ENCODE measurements around the gene NCOA1. TPM values are rescaled to one million over a fixed set of nuclear protein-coding genes. Genes with fewer than 3 reads are reported as not detected.

NCOA1 gene
- total and polyA plus RNA-seq, 2 experiments from 2014 or later, result 32.5 to 51.7 TPM

GRCh38 chr2:24657818-24658217 is 166.8 kb downstream of the NCOA1 start:
- H3K36me3 ChIP-seq (replicated peaks; ENCODE audit: insufficient read depth, low read depth), result no peaks in the 10 kb centered on the region
- H4K20me1 ChIP-seq (ENCODE audit: insufficient read depth, poor library complexity, severe bottlenecking), result peaks cover 4% of the 10 kb centered on the region
- no peak overlapping the region for H2AFZ ChIP-seq
- H3K79me2 ChIP-seq, result peaks cover 9% of the 10 kb centered on the region
- no peak overlapping the region for H3K4me3 ChIP-seq
- no peak overlapping the region for H3K27ac ChIP-seq
- no peak for TF ChIP-seq CTCF (IDR thresholded peaks at IDR 0.05; ENCODE audit: poor library complexity)
- TF ChIP-seq EZH2phosphoT487 (IDR thresholded peaks at IDR 0.05; ENCODE audit: low read depth, severe bottlenecking, unreplicated experiment), result no peak
- no peak for TF ChIP-seq EZH2 (IDR thresholded peaks at IDR 0.05; ENCODE audit: borderline replicate concordance)
- no peaks in the 10 kb centered on the region for H3K4me1 ChIP-seq (ENCODE audit: insufficient read depth)
- no peaks in the 10 kb centered on the region for H3K9me2 ChIP-seq (replicated peaks; ENCODE audit: insufficient read depth)
- peak overlapping the region; percentile 5 for H3K4me2 ChIP-seq
- H3K9me3 ChIP-seq (ENCODE audit: low read depth), result no peaks in the 10 kb centered on the region
- no peaks in the 10 kb centered on the region for H3K27me3 ChIP-seq
- DNase-seq (ENCODE audit: low spot score), result no peak
- WGBS (ENCODE audit: low lambda C conversion rate, missing lambda C conversion rate), result 80% methylated on average over 2 of the region's 2 CpGs

GRCh38 chr2:24658531-24659202 is 167.6 kb downstream of the NCOA1 start:
- Histone ChIP-seq H3K27ac (no peak overlapping the region), H3K4me3 (no peak overlapping the region), H3K9me3 (ENCODE audit: low read depth) (no peaks in the 10 kb centered on the region), H3K9me2 (replicated peaks; ENCODE audit: insufficient read depth) (no peaks in the 10 kb centered on the region), H2AFZ (no peak overlapping the region), H4K20me1 (ENCODE audit: insufficient read depth, poor library complexity, severe bottlenecking) (peaks cover 4% of the 10 kb centered on the region), H3K79me2 (peaks cover 10% of the 10 kb centered on the region), H3K4me1 (ENCODE audit: insufficient read depth) (no peaks in the 10 kb centered on the region), H3K36me3 (replicated peaks; ENCODE audit: insufficient read depth, low read depth) (no peaks in the 10 kb centered on the region), H3K27me3 (no peaks in the 10 kb centered on the region), H3K4me2 (no peak overlapping the region)
- no peak for DNase-seq (ENCODE audit: low spot score)
- WGBS (ENCODE audit: low lambda C conversion rate, missing lambda C conversion rate), result 93% methylated on average over 4 of the region's 4 CpGs
- no peak for TF ChIP-seq CTCF (IDR thresholded peaks at IDR 0.05; ENCODE audit: poor library complexity)
- TF ChIP-seq EZH2 (IDR thresholded peaks at IDR 0.05; ENCODE audit: borderline replicate concordance), result no peak
- no peak for TF ChIP-seq EZH2phosphoT487 (IDR thresholded peaks at IDR 0.05; ENCODE audit: low read depth, severe bottlenecking, unreplicated experiment)

GRCh38 chr2:24659862-24660261 is 168.8 kb downstream of the NCOA1 start:
- Histone ChIP-seq H3K4me1 (ENCODE audit: insufficient read depth) (no peaks in the 10 kb centered on the region), H3K27me3 (no peaks in the 10 kb centered on the region), H3K4me3 (no peak overlapping the region), H3K36me3 (replicated peaks; ENCODE audit: insufficient read depth, low read depth) (no peaks in the 10 kb centered on the region), H3K9me2 (replicated peaks; ENCODE audit: insufficient read depth) (no peaks in the 10 kb centered on the region), H3K79me2 (peaks cover 11% of the 10 kb centered on the region), H2AFZ (no peak overlapping the region), H3K27ac (no peak overlapping the region), H4K20me1 (ENCODE audit: insufficient read depth, poor library complexity, severe bottlenecking) (peaks cover 4% of the 10 kb centered on the region), H3K4me2 (no peak overlapping the region), H3K9me3 (ENCODE audit: low read depth) (no peaks in the 10 kb centered on the region)
- DNase-seq (ENCODE audit: low spot score), result no peak
- WGBS (ENCODE audit: low lambda C conversion rate, missing lambda C conversion rate), result 48% methylated on average over 1 of the region's 1 CpG
- TF ChIP-seq EZH2 (IDR thresholded peaks at IDR 0.05; ENCODE audit: borderline replicate concordance) (no peak), EZH2phosphoT487 (IDR thresholded peaks at IDR 0.05; ENCODE audit: low read depth, severe bottlenecking, unreplicated experiment) (no peak), CTCF (IDR thresholded peaks at IDR 0.05; ENCODE audit: poor library complexity) (no peak)
